Measurements from ENCODE around the gene NRG3.
"Not testable (repeated sequence)": the region's sequence is repeated elsewhere in the genome, so short reads cannot be mapped to it uniquely, and the experiment has no call there.

Gene NRG3

DNA sequence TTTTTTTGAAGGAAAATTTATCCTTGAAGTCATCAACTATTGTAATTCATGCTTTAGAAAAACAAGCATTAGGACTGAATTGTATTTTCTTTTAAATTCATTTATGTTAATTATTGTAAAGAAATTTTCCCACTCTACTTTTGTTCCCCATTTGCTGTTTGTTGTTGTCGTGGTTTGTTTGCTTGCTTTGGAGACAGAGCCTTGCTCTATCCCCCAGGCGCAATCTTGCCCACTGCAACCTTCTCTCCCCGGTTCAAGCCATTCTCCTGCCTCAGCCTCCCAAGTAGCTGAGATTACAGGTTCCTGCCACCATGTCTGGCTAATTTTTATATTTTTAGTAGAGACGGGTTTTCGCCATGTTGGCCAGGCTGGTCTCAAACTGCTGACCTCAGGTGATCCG lies 192.2 kb downstream of the NRG3 start:
- not testable (repeated sequence) for H3K9me3 ChIP-seq (ENCODE audit: control insufficient read depth, low read length); H3K4me3 ChIP-seq (ENCODE audit: insufficient read depth, low read depth, low read length, poor library complexity, severe bottlenecking); H3K27me3 ChIP-seq (replicated peaks; ENCODE audit: control insufficient read depth, insufficient read depth, low read length, poor library complexity, severe bottlenecking); H3K36me3 ChIP-seq (ENCODE audit: control insufficient read depth, insufficient read depth, low read length); H3K27ac ChIP-seq (ENCODE audit: insufficient read depth, low read length, poor library complexity, severe bottlenecking); H3K4me1 ChIP-seq (ENCODE audit: control insufficient read depth, insufficient read depth, low read length, poor library complexity, severe bottlenecking); DNase-seq

DNA sequence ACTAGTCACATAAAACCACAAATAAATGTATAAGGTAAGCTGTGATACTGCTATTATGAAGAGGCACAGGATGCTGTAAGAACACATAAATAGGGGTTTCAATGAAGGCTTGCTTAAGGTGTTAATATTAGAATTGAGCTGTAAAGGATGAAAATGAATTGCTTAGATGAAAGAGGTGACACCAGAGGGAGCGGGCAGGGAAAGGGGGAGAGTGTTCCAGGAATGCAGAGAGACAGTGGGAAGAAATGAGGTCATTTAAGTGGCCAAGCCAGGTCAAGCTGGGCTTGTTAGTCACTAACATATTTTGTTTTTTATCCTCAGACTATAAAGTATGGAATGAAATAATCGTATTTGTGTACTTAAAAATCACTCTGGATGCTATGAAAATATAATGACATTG lies 193.5 kb downstream of the NRG3 start:
- no peaks in the 10 kb centered on the region for H3K9me3 ChIP-seq (ENCODE audit: control insufficient read depth, low read length)
- DNase-seq, result no peak
- no peak overlapping the region for H3K4me3 ChIP-seq (ENCODE audit: insufficient read depth, low read depth, low read length, poor library complexity, severe bottlenecking)
- H3K27me3 ChIP-seq (replicated peaks; ENCODE audit: control insufficient read depth, insufficient read depth, low read length, poor library complexity, severe bottlenecking), result no peaks in the 10 kb centered on the region
- H3K4me1 ChIP-seq (ENCODE audit: control insufficient read depth, insufficient read depth, low read length, poor library complexity, severe bottlenecking), result no peaks in the 10 kb centered on the region
- no peaks in the 10 kb centered on the region for H3K36me3 ChIP-seq (ENCODE audit: control insufficient read depth, insufficient read depth, low read length)
- H3K27ac ChIP-seq (ENCODE audit: insufficient read depth, low read length, poor library complexity, severe bottlenecking), result no peak overlapping the region

DNA sequence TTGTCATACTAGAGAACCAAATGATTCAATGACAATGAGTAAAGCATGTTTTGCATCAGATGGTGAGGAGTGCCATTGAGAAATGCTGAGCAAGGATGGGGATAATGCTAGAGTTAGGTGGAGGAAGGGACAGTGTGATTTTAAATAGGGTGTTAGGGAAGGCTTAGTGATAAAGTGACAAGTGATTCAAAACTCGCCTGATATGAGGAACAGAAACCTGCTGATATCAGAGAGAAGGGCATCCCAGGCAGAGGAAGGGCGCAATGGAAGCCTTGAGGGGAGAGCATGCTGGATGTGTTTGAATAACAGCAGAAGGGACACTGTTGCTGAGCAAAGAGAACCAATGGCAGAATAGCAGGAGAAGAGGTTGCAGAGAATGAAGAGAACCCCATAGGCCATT lies 196.2 kb downstream of the NRG3 start:
- Histone ChIP-seq H3K27me3 (replicated peaks; ENCODE audit: control insufficient read depth, insufficient read depth, low read length, poor library complexity, severe bottlenecking) (no peaks in the 10 kb centered on the region), H3K4me1 (ENCODE audit: control insufficient read depth, insufficient read depth, low read length, poor library complexity, severe bottlenecking) (no peaks in the 10 kb centered on the region), H3K4me3 (ENCODE audit: insufficient read depth, low read depth, low read length, poor library complexity, severe bottlenecking) (no peak overlapping the region), H3K36me3 (ENCODE audit: control insufficient read depth, insufficient read depth, low read length) (no peaks in the 10 kb centered on the region), H3K9me3 (ENCODE audit: control insufficient read depth, low read length) (no peaks in the 10 kb centered on the region), H3K27ac (ENCODE audit: insufficient read depth, low read length, poor library complexity, severe bottlenecking) (no peak overlapping the region)
- DNase-seq, result no peak

DNA sequence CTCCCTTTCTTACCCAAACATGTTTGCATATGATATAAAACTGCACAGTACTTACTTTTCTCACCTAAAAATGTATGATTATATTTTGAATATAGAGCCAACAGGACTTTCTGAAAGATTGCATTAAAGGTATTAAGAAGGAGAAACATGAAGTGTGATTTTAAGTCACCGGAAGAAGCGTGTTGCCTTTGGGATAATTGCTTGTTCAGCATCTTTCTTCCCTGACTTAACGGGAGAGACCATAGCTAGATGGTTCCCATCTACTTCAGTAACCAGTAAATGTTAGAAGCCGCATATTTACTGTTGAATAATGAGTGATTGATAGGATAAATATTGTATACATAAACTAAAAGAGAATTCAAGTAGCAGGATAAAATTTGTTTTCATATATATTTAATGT lies 197.1 kb downstream of the NRG3 start:
- H3K9me3 ChIP-seq (ENCODE audit: control insufficient read depth, low read length), result no peaks in the 10 kb centered on the region
- H3K4me1 ChIP-seq (ENCODE audit: control insufficient read depth, insufficient read depth, low read length, poor library complexity, severe bottlenecking), result no peaks in the 10 kb centered on the region
- no peak overlapping the region for H3K4me3 ChIP-seq (ENCODE audit: insufficient read depth, low read depth, low read length, poor library complexity, severe bottlenecking)
- no peaks in the 10 kb centered on the region for H3K36me3 ChIP-seq (ENCODE audit: control insufficient read depth, insufficient read depth, low read length)
- DNase-seq, result no peak
- no peaks in the 10 kb centered on the region for H3K27me3 ChIP-seq (replicated peaks; ENCODE audit: control insufficient read depth, insufficient read depth, low read length, poor library complexity, severe bottlenecking)
- no peak overlapping the region for H3K27ac ChIP-seq (ENCODE audit: insufficient read depth, low read length, poor library complexity, severe bottlenecking)

DNA sequence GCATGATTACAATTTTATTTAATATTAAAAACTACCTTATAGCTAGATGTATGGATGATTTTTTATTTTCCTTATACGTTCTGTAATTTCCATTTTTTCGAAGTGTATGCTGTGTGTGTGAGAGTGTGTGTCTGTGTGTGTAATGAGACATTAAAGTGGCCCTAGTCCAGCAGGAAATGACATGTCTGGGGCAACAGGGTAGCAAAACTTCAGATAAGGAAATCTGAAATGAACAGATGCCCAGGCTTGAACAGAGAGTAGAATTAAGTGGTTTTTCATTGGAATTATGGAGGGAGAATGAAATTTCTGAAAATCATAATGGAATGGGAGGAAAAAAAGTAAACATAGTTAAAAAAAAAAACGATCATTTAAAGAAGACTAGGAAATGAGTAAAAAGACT lies 200.6 kb downstream of the NRG3 start:
- Histone ChIP-seq H3K4me1 (ENCODE audit: control insufficient read depth, insufficient read depth, low read length, poor library complexity, severe bottlenecking) (no peaks in the 10 kb centered on the region), H3K36me3 (ENCODE audit: control insufficient read depth, insufficient read depth, low read length) (no peaks in the 10 kb centered on the region), H3K27ac (ENCODE audit: insufficient read depth, low read length, poor library complexity, severe bottlenecking) (no peak overlapping the region), H3K9me3 (ENCODE audit: control insufficient read depth, low read length) (peaks cover 3% of the 10 kb centered on the region), H3K4me3 (ENCODE audit: insufficient read depth, low read depth, low read length, poor library complexity, severe bottlenecking) (no peak overlapping the region), H3K27me3 (replicated peaks; ENCODE audit: control insufficient read depth, insufficient read depth, low read length, poor library complexity, severe bottlenecking) (no peaks in the 10 kb centered on the region)
- no peak for DNase-seq

DNA sequence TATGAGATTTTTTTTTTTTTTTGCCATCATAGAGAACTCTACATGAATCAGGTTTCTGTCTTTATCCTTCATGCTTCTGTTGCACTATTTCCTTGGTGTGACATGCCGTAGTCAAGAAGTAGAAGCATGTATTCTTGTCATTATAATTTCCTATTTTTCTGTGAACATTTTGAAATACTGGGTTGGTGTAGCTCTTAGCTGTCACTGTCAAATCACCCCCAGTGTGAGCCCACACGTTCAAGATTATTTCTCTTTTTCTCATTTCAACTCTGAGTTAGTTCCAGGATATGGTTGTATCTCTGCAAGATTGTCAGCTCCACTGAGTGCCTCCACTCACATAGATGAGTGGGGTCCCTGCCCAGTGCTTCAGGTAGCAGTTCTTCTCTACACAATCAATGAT lies 209.5 kb downstream of the NRG3 start:
- Histone ChIP-seq H3K27ac (ENCODE audit: insufficient read depth, low read length, poor library complexity, severe bottlenecking) (no peak overlapping the region), H3K27me3 (replicated peaks; ENCODE audit: control insufficient read depth, insufficient read depth, low read length, poor library complexity, severe bottlenecking) (no peaks in the 10 kb centered on the region), H3K9me3 (ENCODE audit: control insufficient read depth, low read length) (peaks cover 3% of the 10 kb centered on the region), H3K36me3 (ENCODE audit: control insufficient read depth, insufficient read depth, low read length) (no peaks in the 10 kb centered on the region), H3K4me3 (ENCODE audit: insufficient read depth, low read depth, low read length, poor library complexity, severe bottlenecking) (no peak overlapping the region), H3K4me1 (ENCODE audit: control insufficient read depth, insufficient read depth, low read length, poor library complexity, severe bottlenecking) (no peaks in the 10 kb centered on the region)
- no peak for DNase-seq

DNA sequence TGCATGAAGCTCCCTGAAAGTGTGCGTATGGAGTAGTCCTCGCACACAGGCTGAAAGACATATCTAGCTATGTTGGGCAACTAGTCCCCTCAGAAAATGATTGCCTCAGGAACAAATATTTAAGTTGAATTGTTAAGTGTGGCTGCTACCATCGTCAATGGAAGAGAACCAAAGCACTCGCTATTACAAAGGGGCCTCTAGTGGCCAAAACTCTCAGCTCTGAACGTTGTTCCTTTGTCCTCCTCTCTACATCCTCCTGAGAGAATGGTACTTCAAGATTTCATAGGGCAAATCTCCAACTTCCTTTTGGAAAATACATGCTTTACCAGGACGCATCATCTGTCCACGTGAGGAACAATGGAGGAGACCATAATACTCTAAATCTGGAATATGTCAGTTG lies 209.9 kb downstream of the NRG3 start:
- H3K27ac ChIP-seq (ENCODE audit: insufficient read depth, low read length, poor library complexity, severe bottlenecking), result no peak overlapping the region
- DNase-seq, result no peak
- peaks cover 3% of the 10 kb centered on the region for H3K9me3 ChIP-seq (ENCODE audit: control insufficient read depth, low read length)
- H3K27me3 ChIP-seq (replicated peaks; ENCODE audit: control insufficient read depth, insufficient read depth, low read length, poor library complexity, severe bottlenecking), result no peaks in the 10 kb centered on the region
- H3K4me1 ChIP-seq (ENCODE audit: control insufficient read depth, insufficient read depth, low read length, poor library complexity, severe bottlenecking), result no peaks in the 10 kb centered on the region
- no peak overlapping the region for H3K4me3 ChIP-seq (ENCODE audit: insufficient read depth, low read depth, low read length, poor library complexity, severe bottlenecking)
- no peaks in the 10 kb centered on the region for H3K36me3 ChIP-seq (ENCODE audit: control insufficient read depth, insufficient read depth, low read length)

DNA sequence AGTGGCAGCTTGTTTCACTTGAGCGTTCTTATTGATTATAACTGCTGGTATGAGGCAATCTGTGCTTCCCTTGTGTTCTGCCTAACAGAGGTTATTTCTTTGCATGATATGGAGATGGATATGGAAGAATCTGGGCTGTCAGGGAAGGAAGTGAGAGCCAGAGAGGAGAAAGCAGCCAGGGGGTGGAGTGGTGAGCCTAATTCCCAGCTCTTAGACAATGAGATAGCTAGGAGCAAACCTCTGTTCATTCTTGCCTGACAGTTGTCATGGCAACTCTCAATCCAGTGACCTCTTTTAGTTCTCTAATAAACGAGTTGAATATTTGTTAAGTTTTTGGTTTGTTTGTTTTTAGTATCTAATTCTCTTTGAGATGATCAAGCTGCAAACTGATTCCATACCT lies 214.3 kb downstream of the NRG3 start:
- no peaks in the 10 kb centered on the region for H3K27me3 ChIP-seq (replicated peaks; ENCODE audit: control insufficient read depth, insufficient read depth, low read length, poor library complexity, severe bottlenecking)

DNA sequence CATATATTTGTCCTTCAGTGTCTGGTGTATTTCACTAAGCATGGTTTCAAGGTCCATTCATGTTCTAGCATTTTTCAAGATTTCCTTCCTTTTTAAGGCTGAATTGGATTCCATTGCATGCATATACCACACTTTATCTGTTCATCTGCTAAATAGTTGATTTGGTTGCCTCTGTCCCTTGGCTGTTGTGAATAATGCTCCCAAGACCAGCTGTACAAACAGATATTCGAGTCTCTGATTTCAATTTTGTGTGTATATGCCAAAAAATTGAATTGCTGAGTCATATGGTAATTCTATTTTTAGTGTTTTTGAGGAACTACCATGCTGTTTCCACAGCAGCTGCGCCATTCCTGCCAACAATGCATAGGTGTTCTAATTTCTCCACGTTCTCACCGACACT lies 216.4 kb downstream of the NRG3 start:
- Histone ChIP-seq H3K9me3 (ENCODE audit: control insufficient read depth, low read length) (no peaks in the 10 kb centered on the region), H3K27ac (ENCODE audit: insufficient read depth, low read length, poor library complexity, severe bottlenecking) (no peak overlapping the region), H3K36me3 (ENCODE audit: control insufficient read depth, insufficient read depth, low read length) (no peaks in the 10 kb centered on the region), H3K27me3 (replicated peaks; ENCODE audit: control insufficient read depth, insufficient read depth, low read length, poor library complexity, severe bottlenecking) (no peaks in the 10 kb centered on the region), H3K4me1 (ENCODE audit: control insufficient read depth, insufficient read depth, low read length, poor library complexity, severe bottlenecking) (no peaks in the 10 kb centered on the region), H3K4me3 (ENCODE audit: insufficient read depth, low read depth, low read length, poor library complexity, severe bottlenecking) (no peak overlapping the region)
- DNase-seq, result no peak

More for the DNA sequence above, 214.3 kb downstream of the NRG3 start:
- no peaks in the 10 kb centered on the region for H3K4me1 ChIP-seq (ENCODE audit: control insufficient read depth, insufficient read depth, low read length, poor library complexity, severe bottlenecking)
- H3K27ac ChIP-seq (ENCODE audit: insufficient read depth, low read length, poor library complexity, severe bottlenecking), result no peak overlapping the region
- DNase-seq, result no peak
- no peaks in the 10 kb centered on the region for H3K9me3 ChIP-seq (ENCODE audit: control insufficient read depth, low read length)
- no peak overlapping the region for H3K4me3 ChIP-seq (ENCODE audit: insufficient read depth, low read depth, low read length, poor library complexity, severe bottlenecking)
- no peaks in the 10 kb centered on the region for H3K36me3 ChIP-seq (ENCODE audit: control insufficient read depth, insufficient read depth, low read length)

DNA sequence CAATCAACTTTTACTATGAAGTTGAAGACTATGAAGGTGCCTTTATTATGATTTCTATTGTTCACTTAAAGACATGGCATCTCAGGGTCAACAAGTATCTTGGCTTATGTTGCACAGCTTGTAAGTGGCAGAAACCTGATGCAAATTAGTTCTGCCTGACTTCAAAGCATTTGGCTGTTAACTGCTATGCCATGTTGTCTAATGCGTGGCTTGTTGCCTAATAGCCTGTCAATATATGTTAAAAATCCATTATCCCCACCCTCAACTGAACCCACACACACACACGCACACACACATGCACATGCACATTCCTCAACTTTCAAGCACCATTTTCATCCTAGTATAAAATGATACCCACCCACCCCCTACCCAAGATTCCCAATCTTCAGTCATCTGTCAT lies 217.1 kb downstream of the NRG3 start:
- Histone ChIP-seq H3K27me3 (replicated peaks; ENCODE audit: control insufficient read depth, insufficient read depth, low read length, poor library complexity, severe bottlenecking) (no peaks in the 10 kb centered on the region), H3K4me1 (ENCODE audit: control insufficient read depth, insufficient read depth, low read length, poor library complexity, severe bottlenecking) (no peaks in the 10 kb centered on the region), H3K27ac (ENCODE audit: insufficient read depth, low read length, poor library complexity, severe bottlenecking) (no peak overlapping the region), H3K4me3 (ENCODE audit: insufficient read depth, low read depth, low read length, poor library complexity, severe bottlenecking) (no peak overlapping the region), H3K9me3 (ENCODE audit: control insufficient read depth, low read length) (no peaks in the 10 kb centered on the region), H3K36me3 (ENCODE audit: control insufficient read depth, insufficient read depth, low read length) (no peaks in the 10 kb centered on the region)
- no peak for DNase-seq

DNA sequence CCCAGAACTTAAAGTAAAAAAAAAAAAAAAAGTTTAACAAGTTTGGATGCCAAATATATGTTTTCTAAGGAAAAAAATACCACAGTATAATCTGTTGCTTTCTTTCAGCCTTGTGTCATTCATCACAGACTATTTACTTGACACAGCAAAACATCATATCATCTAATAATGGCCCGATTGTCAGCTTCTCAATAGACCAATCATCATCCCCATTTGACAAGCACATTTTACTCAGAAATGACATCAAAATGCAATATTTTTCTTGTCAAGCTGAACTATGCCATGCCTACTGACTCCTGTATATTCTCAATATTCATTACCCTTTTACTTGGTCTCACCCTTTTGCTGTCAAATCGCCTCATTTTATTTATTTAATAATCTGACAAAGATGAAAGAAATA lies 249.7 kb downstream of the NRG3 start:
- DNase-seq, result no peak
- H3K9me3 ChIP-seq (ENCODE audit: control insufficient read depth, low read length), result no peaks in the 10 kb centered on the region
- H3K27ac ChIP-seq (ENCODE audit: insufficient read depth, low read length, poor library complexity, severe bottlenecking), result no peak overlapping the region
- no peaks in the 10 kb centered on the region for H3K27me3 ChIP-seq (replicated peaks; ENCODE audit: control insufficient read depth, insufficient read depth, low read length, poor library complexity, severe bottlenecking)
- no peaks in the 10 kb centered on the region for H3K4me1 ChIP-seq (ENCODE audit: control insufficient read depth, insufficient read depth, low read length, poor library complexity, severe bottlenecking)
- H3K4me3 ChIP-seq (ENCODE audit: insufficient read depth, low read depth, low read length, poor library complexity, severe bottlenecking), result no peak overlapping the region
- no peaks in the 10 kb centered on the region for H3K36me3 ChIP-seq (ENCODE audit: control insufficient read depth, insufficient read depth, low read length)
